Activated CD8-positive, alpha-beta memory T cell treated with anti-CD3 and anti-CD28 coated beads for 48 hours (primary cell): ENCODE data around the gene WEE1.
A peak's percentile ranks its signal among the peaks of the same experiment; 100 is the strongest.
"Not testable (repeated sequence)": the region's sequence is repeated elsewhere in the genome, so short reads cannot be mapped to it uniquely, and the experiment has no call there.

Experiments
- DNase-seq, 3 experiments: peaks; one replicate each; pipeline ENCODE4 v3.0.0-alpha.2; 2020; ENCODE audit warnings: low read depth in 2 of 3, low spot score in 2 of 3

WEE1 gene

DNA sequence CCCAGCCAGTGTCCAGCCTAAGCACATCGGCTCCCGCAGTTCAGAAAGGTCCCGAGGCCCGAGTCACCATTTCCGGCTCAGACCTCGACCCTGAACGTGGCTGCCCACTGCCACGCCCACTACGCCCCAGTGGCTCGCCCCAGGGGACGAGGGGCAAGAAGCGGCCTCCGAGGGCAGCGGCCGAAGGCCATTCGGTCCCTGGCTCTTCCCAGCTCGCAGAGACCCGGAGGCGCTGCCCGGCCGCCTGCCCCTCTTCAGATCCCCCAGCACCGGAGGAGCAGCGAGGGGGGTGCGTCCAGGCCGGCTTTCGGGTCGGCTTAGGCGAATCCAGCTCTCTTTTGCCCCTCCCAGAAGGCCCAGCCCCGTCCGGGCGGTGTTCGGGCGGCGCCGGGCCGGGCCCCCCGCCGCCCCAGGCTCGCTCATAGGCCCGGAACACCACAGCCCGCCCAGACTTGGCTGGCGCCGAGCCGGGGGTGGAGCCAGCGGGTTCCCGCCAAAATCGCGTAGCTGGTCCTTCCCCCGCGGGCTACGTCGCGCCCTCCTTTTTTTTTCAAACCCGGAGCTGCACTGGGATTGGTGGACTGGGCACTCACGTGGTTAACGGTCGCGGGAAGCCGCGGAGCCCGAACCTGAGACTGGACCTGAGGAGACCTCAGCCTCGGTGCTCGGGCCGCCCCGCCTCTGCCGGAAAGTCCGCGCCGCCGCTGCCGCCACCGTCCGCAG is at the start of gene WEE1:
TSS of gene WEE1 (plus strand) at position 619 of the 723 bp plus-strand sequence. CDS start 264 bp downstream, outside the sequence.
- DNase-seq = peak; percentile 93 to 97 (median 94)

DNA sequence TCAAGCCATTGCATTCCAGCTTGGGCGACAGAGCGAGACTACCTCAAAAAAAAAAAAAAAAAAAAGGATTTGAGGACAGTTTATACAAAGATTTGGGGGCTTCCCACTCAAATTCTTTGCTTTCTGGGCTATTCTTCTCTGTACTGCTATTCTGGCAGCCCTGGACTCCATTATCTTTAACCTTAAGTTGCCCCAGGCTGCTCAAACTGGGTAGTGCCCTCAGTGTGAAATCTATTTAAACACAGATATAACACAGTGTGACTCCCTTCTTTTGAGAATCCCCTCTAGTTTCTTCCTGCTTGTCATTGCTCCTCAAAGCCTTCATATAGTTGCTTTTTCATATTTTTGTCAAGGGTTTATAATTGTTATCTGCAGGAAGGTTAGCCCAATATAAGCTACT is 49.5 kb upstream of the WEE1 start:
- DNase-seq = no peak

DNA sequence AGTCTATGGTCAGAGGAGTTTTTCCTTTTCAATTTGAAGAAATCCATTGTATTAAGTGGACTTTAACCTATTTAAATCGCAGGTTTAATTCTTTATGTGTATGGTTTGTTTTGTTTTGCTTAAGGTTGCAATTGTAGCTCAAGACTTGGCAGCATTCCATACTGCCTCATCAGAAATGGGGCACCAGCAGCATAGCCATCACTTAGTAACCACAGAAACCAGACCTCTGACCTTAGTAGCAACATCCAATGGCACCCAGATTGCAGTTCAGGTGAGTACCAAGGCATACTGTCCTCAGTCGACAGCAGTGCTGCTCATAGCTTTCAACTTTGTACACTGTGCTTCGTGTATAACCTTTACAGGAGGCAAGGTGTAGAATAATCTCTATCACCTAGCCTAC is 48.4 kb upstream of the WEE1 start:
- DNase-seq = no peak

DNA sequence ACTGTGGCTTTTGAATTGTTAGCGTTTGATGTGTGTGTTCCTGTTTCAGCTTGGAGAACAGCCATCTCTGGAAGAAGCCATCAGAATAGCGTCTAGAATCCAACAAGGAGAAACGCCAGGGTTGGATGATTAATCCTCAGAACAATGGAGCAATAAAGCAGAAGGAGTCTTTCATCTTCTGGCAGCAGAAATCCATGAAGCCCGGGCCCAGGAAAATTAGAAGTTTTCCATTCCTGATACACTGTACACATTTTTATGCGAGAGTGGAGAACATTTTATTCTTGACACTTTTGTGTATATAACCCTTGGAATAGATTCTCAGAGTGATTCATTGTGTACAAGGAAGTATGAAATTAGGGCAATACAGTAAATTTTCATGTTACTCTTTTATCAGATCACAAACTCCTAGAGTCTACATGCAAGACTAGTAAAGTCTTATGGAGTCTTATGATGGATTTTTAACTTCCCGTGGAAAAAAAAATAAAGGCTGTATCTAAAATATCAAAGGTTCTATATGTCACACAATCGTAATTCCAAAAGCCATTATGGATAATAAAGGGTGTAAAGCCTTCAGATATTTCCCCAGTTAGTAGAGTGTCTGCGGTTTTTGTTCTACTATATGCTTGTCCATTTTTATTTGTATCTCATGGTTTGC is 45.9 kb upstream of the WEE1 start:
- DNase-seq = no peak

DNA sequence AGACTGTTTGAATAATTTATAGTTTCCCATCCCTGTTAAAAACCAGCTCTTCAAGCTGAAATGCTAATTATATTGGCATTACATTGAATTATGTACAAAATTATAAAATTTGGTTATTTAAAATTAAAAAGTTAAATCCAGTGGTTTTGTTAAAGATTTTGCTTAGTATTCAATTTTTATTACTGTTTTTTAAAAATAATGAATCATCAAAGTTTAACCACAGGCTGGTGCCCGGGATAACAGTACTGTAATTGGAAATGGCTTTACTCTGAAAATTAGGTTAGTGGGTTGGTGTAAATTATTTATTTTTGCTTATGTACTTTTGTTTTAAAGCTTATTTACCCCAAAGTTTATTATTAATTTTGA is 45.4 kb upstream of the WEE1 start:
- DNase-seq = no peak

DNA sequence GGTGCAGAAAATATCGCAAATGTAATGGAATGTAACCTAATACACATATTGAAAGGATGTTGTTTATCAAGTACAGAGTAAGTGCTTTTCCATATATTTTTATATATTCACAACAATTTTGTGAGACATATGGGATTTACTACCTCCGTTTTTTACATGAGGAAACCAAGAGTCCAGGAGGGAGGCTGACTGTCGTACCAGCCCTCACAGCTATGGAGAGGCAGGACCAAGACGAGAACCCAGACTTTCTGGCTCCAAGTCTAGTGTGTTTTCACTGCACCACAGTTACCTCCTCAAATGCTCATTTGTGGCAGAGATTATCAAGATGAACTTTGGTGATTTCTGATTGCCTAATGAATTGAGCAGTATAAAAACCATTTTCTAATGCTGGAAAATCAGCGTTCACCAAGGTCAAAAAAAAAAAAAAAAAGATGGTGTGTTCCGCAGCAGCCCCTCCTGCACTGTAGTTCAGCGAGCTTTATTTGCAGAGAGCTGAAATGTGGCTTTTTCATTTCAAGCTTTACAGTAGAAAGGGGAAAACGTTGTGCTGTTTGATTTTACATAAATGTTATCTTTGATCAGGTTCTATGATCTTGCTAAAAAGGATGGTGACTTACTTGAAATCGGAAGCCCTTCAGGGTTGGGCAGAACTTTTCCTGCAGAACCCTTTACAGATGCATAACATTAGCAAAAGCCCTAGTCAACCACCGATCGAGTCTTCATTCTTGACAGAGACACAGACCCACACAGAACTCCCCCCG is 44.7 kb upstream of the WEE1 start:
- no peak for DNase-seq

DNA sequence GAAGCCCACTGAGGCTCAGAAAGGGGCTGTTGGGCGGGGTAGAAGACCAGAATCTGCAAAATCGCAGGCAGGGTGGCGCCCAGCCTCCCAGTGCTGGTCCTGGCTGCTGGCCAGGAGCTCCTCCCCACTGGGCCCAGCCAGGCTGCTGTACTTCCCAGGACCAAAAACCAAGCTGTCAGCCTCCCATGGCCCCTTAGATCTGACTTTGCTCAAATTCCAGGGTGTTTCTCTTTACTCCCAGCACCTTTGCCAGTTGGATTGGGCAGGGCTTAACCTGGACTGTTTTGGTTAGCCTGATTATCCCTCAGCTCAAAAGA is 44.2 kb upstream of the WEE1 start:
- DNase-seq = no peak

DNA sequence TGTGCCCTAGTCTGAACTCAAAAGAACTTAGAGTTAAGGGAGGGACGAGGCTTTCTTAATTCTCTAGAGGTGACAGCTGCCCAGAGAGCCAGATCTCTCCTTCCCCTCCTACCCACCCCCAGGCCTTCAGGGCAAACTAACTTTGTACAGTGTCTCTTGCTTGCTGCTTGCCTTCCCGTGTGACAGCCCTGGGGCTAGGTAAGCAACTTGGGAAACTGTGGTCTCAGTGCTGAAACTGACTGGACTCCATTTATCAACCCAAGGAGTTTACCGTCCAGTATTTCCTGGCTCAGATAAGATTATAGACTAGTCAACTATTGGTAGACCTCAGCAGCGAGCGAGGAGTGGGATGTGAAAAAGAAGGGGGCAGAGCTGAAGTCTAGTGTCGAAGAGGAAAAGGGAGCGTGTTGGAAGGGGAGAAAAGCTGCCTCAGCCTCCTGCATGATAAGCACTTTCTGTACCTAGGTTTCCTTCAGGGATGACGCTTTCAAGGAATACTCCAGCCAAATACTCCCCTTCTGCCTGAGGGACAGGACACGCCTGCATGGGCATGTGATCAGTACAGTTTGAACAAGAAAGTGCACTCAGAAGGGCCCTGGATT is 43.3 kb upstream of the WEE1 start:
- DNase-seq = no peak

DNA sequence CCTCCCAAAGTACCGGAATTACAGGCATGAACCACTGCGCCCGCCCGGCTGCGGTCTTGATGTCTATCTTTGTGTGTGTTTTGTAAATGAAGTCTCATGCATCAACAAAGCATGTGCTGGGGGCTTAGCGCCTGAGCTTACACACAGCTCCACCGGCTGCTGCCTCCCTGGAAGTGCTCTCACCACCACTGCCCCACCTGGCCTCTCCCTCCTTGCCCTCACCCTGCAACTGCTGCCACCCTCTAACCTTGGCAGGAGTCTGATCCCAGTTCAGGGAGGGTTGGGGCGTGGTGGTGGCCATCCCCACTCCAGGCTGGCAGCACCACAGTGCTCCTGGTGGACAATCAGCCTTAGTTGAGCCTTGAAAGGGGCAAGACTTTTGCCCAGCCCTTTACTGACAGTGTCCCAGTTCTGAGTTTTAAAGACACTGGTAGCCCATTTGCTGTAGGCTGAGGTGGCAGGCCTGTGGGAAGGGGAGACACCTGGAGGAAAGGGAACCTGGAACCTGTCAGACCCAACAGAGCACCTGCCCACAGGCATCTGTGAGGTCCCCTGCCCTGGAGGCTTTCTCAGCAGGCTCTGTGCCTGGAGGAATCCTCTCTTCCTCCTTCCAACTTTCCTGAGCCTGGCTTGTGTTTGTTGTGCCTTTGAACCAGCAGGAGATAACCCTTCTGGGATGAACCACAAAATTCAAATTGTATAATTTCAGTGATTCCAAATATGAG is 42.4 kb upstream of the WEE1 start:
- no peak for DNase-seq

DNA sequence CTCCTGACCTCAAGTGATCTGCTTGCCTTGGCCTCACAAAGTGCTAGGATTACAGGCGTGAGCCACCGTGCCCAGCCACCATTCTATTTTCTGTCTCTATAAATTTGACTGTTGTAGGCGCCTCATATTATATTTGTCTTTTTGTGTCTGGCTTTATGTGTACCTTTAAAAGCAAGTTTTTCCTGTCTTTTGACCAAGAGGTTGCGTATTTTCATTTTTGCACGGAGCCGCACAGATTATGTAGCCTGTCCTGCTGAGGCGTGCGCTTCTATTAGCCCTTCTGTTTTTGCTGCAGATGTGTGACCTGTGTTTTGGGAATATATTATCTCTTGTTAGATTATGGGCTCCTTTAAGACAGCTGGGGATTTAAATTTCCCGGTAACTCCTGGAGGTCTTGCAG is 40.4 kb upstream of the WEE1 start:
- DNase-seq = no peak

DNA sequence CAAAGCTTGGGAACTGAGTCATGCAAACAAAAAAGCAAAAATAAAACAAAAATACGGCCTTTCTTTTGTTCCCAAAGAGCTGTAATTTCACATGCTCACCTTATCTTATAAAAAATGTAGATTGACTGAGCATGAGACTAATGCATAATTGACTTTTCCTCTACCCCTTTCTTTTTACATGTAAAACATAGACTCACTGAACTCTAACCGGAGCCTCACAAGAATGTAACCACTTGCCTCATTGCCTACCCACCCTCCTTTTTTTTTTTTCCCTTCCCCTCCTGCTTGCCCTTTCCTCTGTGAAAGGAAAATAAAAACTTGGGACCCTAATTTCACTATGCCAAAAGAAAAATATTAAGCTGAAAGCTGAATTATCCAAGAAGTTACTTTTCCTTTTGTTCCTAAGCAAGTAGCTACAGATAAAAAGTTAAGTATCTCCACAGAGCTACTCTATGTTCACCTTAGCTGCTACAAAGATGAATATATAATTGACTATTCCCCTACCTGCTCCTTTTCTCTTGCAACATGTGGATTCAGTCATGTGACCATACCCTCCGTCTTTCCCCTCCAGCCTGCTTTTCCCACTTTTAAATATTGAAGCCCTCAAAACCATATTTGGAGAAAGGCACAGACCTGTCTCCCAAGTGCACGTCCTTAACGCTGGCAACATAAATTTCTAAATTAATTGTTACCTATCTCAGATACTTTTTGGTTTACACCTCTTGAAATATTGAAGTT is 39.6 kb upstream of the WEE1 start:
- DNase-seq = no peak

DNA sequence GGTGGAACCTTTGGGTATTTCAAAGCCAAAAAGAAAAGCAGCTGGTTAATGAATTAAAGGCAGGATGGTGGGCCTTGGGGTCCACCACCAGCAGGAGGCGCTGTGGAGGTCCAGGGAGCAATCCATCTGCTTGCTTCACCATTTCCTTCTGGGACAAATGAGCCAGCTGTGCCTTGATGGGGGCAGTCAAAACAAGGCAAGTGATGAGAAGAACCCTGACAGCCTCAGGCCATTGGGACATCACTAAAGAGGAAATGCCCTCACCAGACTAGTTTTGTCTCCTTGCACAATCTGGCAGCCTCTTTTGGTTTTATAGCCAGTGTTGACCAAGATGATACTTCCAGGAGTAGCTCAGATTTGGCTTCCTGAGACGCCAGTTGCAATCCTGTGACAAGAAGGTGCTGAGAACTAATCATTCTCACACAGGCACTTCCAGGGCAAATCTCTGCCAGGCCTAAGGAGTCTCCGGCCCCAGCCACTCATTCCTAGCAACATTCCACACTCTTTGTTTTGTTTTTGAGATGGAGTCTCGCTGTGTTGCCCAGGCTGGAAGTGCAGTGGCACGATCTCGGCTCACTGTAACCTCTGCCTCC is 38.2 kb upstream of the WEE1 start:
- DNase-seq = peak; percentile 48 to 86 (median 79)

DNA sequence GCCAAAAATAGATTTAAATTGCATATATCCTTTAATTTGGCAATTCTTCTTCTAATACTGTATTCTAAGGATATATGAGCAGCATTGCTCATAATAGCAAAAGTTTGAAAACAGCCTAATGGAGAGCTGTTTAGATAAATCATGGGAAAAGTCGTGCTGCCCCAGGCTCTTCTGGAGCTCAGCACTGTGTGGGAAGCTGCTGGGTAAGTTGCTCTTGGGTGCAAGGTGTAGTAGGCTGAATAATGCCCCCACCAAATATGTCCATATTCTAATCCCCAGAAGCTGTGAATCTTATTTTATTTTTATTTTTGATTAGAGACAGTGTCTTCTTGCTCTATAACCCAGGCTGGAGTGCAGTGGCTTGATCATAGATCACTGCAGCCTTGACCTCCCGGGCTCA is 34.9 kb upstream of the WEE1 start:
- no peak for DNase-seq

DNA sequence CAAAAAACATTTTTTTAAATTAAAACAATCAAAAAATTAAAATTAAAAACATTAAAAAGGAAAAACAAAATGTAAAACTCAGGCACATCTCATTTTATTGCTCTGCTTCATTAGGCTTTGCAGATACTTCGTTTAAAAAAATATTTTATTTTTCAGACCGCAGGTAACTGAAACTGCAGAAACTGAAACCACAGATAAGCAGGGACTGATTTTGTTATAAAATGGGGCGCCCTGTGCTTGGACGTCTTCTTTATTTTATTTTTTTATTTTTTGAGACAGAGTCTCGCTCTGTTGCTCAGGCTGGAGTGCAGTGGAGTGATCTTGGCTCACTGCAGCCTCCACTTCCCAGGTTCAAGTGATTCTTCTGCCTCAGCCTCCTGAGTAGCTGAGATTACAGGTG is 24.3 kb upstream of the WEE1 start:
- DNase-seq = not testable (repeated sequence)

DNA sequence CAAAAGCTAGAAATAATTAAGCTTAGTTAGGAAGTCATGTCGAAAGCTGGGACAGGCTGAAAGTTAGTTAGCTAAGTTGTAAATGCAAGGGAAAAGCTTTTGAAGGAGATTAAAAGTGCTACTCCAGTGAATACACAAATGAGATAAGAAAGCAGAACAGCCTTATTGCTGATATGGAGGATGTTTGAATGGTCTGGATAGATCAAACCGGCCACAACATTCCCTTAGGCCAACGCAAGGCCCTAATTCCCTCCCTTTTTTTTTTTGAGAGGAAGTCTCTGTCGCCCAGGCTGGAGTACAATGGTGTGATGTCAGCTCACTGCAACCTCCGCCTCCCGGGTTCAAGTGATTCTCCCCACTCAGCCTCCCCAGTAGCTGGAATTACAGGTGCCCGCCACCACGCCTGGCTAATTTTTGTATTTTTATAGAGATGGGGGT is 23.3 kb upstream of the WEE1 start:
- DNase-seq = no peak

DNA sequence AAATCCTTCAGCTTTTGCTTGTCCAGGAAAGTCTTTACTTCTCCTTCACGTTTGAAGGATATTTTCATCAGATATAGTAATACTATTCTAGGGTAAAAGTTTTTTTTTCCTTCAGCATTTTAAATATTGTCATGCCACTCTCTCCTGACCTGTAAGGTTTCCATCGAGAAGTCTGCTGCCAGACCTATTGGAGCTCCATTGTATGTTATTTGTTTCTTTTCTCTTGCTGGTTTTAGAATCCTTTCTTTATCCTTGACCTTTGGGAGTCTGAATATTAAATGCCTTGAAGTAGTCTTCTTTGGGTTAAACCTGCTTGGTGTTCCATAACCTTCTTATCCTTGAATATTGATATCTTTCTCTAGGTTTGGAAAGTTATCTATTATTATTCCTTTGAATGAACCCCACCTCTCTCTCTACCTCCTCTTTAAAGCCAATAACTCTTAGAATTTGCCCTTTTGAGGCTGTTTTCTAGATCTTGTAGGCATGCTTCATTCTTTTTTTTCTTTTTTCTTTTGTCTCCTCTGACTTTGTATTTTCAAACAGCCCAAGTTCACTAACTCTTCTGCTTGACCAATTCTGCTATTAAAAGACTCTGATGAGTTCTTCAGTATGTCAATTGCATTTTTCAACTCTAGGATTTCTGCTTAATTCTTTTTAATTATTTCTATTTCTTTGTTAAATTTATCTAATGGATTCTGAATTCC is 12.0 kb upstream of the WEE1 start:
- DNase-seq = no peak

DNA sequence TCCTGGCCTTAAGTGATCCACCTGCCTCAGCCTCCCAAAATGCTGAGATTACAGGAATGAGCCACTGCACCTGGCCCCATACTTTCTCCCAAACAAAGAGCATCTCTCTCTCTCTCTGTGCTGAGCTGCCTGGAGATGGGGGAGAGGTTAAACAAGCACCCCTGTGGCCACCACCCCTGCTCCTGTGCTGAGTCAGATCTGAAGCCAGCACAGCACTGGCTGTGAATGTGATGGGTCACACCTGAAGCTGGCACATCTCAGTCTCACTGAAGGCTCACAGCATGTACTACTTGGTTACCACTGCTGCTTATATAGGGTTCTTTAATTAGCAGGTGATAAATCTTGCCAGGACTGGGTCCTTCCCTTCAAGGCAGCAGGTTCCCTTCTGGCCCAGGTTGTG is 10.8 kb upstream of the WEE1 start:
- DNase-seq = no peak

DNA sequence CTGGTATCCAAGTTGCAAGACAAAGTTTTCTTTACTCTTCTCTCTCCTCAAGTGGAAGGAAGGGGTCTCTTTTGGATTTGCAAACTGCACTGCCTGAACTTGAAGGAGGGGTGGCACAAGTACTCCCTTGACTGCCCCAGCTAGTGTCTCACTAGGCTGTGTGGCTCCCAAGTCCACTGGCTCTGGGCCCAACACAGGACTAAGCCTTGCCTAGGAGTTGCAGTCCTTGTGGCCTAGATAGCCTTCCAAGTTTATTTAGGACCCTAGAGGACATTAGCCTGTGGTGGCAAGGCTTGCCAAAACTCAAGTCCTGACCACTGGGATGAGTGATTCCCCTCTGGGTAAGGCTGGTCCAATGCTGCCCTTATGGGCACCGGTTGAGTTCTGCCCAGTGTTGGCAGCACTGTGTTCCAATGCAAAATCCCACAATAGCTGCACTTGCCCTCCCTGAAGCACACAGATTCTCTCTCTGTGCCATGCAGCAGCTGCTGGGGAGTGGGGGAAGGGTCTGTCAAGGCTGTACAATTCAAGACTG is 10.2 kb upstream of the WEE1 start:
- DNase-seq = no peak

DNA sequence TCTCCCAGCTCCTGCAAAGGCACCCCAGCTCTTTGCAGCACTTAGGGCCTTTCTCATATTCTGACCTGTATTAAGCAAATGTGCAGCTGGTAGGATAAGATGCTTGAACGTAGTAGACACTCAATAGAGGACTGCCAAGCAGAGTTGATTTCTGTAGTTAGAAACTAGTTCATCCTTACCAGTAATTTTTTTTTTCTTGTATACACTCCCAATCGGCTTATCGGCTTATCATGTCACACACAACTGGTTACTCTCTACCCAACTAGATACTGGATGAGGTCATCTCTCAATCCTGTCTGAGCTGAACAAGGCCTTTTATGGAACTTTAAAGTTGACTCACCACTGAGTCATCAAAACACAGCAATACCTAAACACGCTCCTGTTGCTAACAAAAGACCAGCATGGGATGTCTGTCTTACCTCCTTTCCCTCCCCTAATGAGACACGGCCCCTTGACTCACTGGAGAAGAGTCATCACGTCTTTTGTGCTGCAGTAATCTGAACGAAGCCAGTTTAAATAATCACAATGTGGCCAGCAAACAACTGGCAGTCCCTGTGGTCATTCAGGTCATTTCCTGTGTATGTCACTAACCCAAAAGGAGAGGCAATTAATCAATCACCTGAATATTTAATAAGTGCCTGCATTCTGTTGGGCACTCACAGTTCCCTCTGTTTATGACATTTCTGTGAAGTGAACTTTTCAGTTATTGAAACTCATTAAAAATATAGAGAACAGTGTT is 7.5 kb upstream of the WEE1 start:
- DNase-seq = peak in 2 of 3 experiments; percentile 11 to 30
